ENCODE measurements around the gene TSSK6. TPM values are rescaled to one million over a fixed set of nuclear protein-coding genes. Genes with fewer than 3 reads are reported as not detected.

The TSSK6 gene
- total RNA-seq, 2 experiments from 2014 or later: 5.8 to 6.5 TPM

DNA sequence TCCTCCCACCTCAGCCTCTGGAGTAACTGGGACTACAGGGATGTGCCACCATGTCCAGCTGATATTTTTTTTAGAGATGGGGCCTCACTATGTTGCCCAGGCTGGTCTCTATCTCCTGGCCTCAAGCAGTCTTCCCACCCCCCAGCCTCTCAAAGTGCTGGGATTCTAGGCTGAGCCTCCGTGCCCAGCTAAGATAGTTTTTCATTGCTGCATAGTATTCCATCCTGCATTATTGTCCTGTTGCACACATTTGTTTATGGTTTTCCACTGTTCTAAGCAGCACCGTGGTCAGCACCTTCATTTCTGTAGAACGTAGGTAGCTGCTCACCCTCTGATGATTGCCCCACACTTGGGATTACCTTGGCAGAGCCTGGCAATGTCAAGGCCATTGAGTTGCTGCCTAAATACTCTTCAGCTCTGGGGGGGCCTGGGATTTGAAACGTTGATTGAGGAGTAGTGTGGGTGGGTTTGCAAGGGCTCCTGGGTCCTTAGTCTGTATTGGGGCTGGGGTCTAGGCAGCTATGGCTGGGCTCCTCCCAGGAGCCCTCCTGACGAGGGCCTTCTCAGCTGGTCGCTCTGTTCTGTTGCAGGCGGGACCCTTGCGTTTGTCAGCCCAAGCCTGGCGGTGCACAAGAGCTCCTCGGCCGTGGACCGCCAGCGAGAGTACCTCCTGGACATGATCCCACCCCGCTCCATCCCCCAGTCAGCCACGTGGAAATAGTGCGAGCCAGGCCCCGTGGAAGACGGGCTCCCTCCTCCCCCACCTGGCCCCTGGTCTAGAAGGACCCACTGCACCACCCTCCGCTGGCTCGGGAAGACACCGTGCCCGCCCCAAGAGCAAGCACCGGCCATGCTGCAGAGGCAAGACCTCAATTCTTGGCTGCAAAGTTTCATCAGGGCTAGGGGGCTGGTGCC lies 10.3 kb downstream of the TSSK6 start:
- ATAC-seq (ENCODE audit: low read depth): no peak
- Mint-ChIP-seq H3K9me3 (no peaks in the 10 kb centered on the region), H3K27ac (no peak overlapping the region), H3K4me1 (no peaks in the 10 kb centered on the region), H3K36me3 (peaks cover 27% of the 10 kb centered on the region), H3K27me3 (no peaks in the 10 kb centered on the region), H3K4me3 (no peak overlapping the region)
- POLR2A ChIA-PET: interaction anchor here (0.5 to 0.7 kb wide), 3 partner anchors 43 to 314 kb away, joined by 3 to 4 read pairs (median 3); no protein-coding TSS in a partner anchor
- DNase-seq: no peak

DNA sequence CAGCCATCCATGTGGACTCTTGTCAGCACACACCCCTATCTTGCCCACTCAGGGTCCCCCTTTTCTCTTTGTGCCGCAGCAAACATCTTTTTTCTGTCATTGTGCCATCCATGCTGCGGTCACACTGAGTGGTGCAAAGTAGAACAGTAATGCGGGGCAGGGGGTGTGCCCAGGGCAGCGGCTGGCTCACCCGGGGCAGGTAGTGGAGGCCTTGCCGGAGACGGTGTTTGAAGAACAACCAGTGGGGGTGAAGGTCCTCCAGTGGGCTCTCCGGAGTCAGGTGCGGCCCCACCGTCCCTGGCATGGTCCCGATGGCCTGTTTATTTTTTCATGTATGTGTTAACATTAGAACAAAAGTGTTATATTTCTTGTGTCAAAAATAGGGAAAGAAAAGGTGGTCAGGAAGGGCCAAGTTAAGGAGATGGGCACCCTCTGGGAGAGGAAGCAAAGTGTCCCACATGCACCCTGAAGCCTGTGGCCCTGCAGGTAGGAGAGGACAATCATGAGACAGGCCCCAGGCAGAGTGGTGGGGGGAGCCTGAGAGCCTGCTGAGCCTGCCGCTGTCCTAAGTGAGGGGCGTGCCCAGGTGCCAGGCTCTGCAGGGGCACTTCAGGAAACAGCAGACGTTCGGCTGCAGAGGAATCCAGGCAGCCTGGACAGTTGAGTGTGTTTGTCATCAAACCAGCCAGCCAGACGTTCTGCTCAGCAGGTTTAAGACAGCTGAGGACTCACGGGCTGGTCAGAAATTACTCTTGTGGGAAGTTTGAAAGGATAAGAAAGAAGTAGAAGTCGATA lies 12.3 kb downstream of the TSSK6 start:
- no peak for DNase-seq
- ATAC-seq (ENCODE audit: low read depth): no peak
- POLR2A ChIA-PET: no interaction called here
- H3K4me3 Mint-ChIP-seq: no peak overlapping the region
- no peaks in the 10 kb centered on the region for H3K27me3 Mint-ChIP-seq
- peaks cover 27% of the 10 kb centered on the region for H3K36me3 Mint-ChIP-seq
- peak overlapping the region; percentile 14 for H3K27ac Mint-ChIP-seq
- H3K4me1 Mint-ChIP-seq: no peaks in the 10 kb centered on the region
- no peaks in the 10 kb centered on the region for H3K9me3 Mint-ChIP-seq

DNA sequence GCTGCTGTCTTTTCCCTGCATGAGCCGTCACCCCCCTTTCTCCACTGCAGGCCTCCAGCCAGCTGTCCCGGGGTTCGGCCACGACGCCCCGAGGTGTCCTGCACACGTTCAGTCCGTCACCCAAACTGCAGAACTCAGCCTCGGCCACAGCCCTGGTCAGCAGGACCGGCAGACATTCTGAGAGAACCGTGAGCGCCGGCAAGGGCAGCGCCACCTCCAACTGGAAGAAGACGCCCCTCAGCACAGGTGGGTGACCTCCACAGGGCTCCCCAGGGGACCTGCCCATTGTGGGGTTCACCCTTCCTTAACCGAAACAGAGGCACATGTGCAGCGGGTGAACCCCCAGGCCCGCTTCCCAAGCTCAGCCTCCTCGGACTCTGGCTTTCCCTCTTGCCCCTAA lies 13.1 kb downstream of the TSSK6 start:
- no peaks in the 10 kb centered on the region for H3K27me3 Mint-ChIP-seq
- H3K27ac Mint-ChIP-seq: no peak overlapping the region
- H3K36me3 Mint-ChIP-seq: peaks cover 24% of the 10 kb centered on the region
- POLR2A ChIA-PET: no interaction called here
- ATAC-seq (ENCODE audit: low read depth) (no peak), DNase-seq (no peak)
- no peak overlapping the region for H3K4me3 Mint-ChIP-seq
- no peaks in the 10 kb centered on the region for H3K9me3 Mint-ChIP-seq
- H3K4me1 Mint-ChIP-seq: no peaks in the 10 kb centered on the region

DNA sequence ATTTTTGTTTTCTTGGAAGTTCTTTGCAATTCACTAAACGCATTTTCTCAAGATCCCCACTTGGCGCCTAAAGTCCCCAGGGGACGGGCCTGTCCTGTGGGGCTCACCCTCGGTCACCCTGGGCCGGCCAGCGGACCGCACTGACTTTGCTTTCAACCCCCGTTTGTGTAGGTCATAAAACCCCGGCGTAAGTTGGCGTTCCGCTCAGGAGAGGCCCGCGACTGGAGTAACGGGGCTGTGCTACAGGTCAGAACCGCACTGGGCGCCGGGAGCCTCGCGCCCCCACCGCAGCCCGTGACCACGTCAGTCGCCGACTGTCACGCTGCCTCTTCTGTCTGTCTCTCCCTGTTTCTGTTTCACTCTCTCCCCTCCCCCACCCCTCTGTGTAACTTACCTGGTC lies 13.6 kb downstream of the TSSK6 start:
- Mint-ChIP-seq H3K4me3 (no peak overlapping the region), H3K9me3 (no peaks in the 10 kb centered on the region), H3K27ac (no peak overlapping the region), H3K27me3 (no peaks in the 10 kb centered on the region), H3K4me1 (no peaks in the 10 kb centered on the region), H3K36me3 (peaks cover 22% of the 10 kb centered on the region)
- ATAC-seq (ENCODE audit: low read depth) (no peak), DNase-seq (no peak)
- POLR2A ChIA-PET: no interaction called here

DNA sequence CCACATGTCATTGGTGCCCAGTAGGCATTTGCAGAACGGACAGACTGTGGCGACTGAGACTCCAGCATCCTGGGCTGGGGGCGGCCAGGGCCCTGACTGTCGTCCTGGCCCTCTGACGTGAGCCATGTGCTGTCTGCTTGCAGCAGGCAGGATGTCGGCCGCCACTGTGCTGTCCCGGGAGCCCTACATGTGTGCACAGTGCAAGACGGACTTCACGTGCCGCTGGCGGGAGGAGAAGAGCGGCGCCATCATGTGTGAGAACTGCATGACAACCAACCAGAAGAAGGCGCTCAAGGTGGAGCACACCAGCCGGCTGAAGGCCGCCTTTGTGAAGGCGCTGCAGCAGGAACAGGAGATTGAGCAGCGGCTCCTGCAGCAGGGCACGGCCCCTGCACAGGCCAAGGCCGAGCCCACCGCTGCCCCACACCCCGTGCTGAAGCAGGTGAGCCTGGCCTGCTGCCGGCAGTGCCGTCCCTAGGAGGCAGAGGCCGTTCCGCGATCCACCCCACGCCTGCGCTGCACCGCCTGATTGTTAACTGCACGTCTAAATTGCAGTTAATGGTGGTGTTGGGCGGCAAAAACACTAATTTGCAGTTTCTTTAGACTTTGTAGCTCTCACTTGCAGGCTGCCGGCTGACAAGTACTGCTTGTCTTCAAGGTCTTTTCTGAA lies 14.2 kb downstream of the TSSK6 start:
- Mint-ChIP-seq H3K4me3 (no peak overlapping the region), H3K36me3 (peaks cover 19% of the 10 kb centered on the region), H3K4me1 (no peaks in the 10 kb centered on the region), H3K9me3 (no peaks in the 10 kb centered on the region), H3K27ac (no peak overlapping the region), H3K27me3 (no peaks in the 10 kb centered on the region)
- no peak for DNase-seq
- POLR2A ChIA-PET: no interaction called here
- no peak for ATAC-seq (ENCODE audit: low read depth)

DNA sequence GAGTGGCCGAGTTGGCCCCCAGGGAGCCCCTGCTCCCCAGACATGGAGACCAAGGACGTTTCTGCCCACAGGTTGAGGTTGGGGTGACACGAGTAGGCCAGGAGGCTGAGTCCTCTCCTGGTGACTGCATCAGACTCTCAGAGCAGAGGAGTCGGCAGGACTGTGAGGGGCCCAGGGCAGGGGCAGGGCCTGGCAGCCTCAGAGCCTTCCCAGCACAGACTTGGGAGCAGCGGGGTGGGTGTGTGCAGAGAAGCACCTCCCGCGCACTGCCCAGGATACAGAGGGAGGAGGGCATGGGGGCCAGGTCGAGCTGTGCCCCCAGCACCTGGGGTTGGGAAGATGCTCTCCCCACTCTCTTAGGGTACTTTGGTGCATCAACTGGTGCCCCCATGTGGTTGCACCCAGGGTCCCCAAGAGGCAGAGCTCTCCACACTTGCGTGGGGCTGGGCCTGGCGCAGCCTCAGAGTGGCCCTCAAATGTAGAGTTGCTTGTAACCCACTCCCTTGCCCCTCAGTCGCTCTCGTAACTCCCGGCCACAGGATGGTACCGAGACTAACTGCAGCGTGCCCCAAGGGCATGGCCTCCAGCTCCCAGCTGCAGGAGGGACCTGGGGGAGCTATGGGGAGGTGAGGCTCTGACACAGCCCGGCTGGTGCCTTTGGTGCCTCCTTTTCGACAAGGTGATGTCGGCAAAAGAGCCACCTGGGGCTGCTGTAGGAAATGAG lies 15.9 kb downstream of the TSSK6 start:
- no peak overlapping the region for H3K4me3 Mint-ChIP-seq
- no peak for ATAC-seq (ENCODE audit: low read depth)
- H3K4me1 Mint-ChIP-seq: peaks cover 2% of the 10 kb centered on the region
- DNase-seq: no peak
- H3K27me3 Mint-ChIP-seq: no peaks in the 10 kb centered on the region
- no peak overlapping the region for H3K27ac Mint-ChIP-seq
- POLR2A ChIA-PET: no interaction called here
- no peaks in the 10 kb centered on the region for H3K9me3 Mint-ChIP-seq
- peaks cover 28% of the 10 kb centered on the region for H3K36me3 Mint-ChIP-seq

DNA sequence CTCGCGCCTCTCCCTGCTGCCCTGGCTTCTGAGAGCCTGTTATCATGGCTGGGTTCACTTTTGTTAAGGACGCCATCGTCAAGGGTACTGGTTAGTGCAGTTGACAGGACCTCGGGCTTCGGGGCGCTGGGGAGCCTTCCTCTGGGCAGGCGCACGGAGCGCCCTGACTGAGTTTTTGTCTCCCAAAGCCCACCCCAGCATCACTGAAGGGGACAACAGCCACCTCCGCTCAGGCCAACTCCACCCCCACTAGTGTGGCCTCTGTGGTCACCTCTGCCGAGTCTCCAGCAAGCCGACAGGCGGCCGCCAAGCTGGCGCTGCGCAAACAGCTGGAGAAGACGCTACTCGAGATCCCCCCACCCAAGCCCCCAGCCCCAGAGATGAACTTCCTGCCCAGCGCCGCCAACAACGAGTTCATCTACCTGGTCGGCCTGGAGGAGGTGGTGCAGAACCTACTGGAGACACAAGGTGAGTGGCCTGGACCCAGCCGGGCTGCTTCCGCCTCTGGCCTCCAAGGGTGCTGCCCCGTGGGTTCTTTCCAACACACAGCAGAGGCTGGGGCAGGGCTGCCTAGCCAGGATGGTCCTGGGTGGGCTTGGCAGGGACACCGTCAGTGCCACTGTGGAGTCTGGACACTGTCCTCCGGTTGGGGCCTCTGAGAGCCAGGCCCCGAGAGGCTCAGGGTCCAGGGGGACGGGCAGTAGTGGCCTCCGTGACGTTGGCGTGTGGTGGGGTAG lies 16.9 kb downstream of the TSSK6 start:
- POLR2A ChIA-PET: no interaction called here
- no peaks in the 10 kb centered on the region for H3K27me3 Mint-ChIP-seq
- H3K27ac Mint-ChIP-seq: no peak overlapping the region
- H3K36me3 Mint-ChIP-seq: peaks cover 24% of the 10 kb centered on the region
- no peak for DNase-seq
- H3K4me1 Mint-ChIP-seq: peaks cover 2% of the 10 kb centered on the region
- no peaks in the 10 kb centered on the region for H3K9me3 Mint-ChIP-seq
- ATAC-seq (ENCODE audit: low read depth): no peak
- H3K4me3 Mint-ChIP-seq: no peak overlapping the region

DNA sequence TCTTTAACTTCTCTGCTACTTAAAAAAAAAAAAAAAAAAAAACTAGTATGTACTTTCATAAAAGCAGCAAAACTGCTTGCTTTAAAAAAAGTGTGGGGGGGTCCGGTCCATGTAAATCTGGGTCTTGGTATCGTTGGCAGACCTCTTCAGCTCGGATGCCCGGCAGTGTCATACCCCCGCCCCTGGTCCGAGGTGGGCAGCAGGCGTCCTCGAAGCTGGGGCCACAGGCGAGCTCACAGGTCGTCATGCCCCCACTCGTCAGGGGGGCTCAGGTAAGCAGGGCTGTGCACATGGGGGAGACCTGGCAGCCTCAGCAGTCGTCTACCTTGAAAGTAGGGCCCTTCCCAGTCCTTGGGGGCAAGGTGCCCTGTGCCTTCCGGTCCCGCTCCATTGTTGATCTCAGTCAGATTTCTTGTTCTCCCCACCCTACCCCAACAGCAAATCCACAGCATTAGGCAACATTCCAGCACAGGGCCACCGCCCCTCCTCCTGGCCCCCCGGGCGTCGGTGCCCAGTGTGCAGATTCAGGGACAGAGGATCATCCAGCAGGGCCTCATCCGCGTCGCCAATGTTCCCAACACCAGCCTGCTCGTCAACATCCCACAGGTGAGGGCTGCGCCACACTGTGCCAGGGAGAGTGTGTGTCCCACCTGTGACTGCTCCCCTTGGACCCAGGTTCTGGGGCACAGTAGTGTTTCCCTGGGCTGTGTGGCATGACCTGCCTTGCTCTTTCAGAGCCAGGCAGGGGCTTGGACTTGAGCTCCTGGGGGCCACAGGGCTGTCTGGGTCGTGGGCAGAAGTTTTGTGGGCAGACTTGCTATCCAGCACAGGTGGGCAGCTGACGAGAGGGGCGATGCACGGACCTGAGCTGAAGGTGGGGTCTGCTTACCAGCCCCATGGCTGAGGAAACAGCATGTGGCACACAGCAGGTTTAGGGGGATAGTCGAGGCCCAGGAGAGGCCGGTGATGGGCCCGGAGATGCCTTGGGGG lies 19.4 kb downstream of the TSSK6 start:
- Mint-ChIP-seq H3K36me3 (peaks cover 11% of the 10 kb centered on the region), H3K4me1 (peaks cover 2% of the 10 kb centered on the region), H3K4me3 (no peak overlapping the region), H3K9me3 (no peaks in the 10 kb centered on the region), H3K27ac (no peak overlapping the region), H3K27me3 (no peaks in the 10 kb centered on the region)
- DNase-seq (no peak), ATAC-seq (ENCODE audit: low read depth) (no peak)
- POLR2A ChIA-PET: interaction anchor here (0.5 to 0.6 kb wide), 2 partner anchors 13 to 157 kb away, joined by 3 to 5 read pairs; no protein-coding TSS in a partner anchor

DNA sequence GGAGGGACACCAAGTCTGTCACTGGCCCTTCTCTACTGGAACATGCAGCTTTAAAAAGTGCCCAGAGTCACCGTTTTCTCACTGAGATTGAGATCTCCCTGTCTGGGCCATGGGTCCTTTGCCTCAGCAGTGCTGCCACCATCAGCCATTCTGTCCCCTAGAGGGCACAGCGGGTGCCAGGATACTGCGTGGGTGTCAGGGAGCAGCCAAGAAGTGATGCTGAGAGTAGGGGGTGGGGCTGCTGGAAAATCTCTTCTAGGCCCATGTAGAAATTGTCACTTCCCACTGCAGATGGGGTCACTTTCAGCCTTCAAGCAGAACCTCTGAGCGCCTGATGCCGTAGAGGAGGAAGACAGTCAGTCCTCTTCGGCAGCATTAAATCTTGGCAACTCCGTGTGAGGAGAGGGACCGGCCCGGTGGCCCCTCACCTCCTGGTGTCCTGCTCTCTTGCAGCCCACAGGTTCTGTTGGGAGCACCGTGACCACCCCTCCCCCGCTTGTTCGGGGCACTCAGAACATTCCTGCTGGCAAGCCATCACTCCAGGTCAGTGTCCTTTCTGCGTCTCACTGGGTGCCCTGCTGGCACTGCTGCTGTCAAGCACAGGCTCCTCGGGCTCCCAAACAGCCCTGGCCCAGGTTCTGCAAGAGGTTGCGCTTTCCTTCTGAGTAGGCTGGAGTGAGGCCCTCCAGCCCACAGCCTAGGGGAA lies 21.4 kb downstream of the TSSK6 start:
- no peaks in the 10 kb centered on the region for H3K9me3 Mint-ChIP-seq
- peaks cover 20% of the 10 kb centered on the region for H3K4me1 Mint-ChIP-seq

DNA sequence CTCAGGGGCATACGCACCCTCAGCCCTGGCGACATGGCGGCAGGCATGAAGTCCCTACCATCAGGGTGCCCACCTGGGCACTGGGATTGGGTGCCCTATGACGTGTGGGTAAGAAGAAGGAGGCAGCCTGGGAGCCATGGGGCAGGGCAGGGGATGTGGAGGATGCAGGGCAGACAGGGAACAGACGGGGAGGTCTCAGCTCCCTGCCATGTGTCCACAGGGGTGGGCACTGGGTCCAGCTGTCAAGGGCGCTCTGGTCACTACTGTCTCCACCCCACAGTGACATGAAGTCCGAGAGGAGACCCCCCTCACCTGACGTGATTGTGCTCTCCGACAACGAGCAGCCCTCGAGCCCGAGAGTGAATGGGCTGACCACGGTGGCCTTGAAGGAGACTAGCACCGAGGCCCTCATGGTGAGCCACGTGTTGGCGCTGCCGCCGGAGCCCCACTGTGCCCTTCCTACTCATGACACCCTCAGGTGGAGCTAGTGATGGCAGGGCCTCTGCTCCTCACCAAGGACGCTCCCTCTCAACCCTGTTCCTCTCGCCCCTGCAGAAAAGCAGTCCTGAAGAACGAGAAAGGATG lies 23.2 kb downstream of the TSSK6 start:
- ATAC-seq (ENCODE audit: low read depth): no peak
- H3K9me3 Mint-ChIP-seq: no peaks in the 10 kb centered on the region
- peaks cover 32% of the 10 kb centered on the region for H3K4me1 Mint-ChIP-seq
- POLR2A ChIA-PET: interaction anchor here (0.6 to 0.9 kb wide), 2 partner anchors 15 to 109 kb away, joined by 3 read pairs; no protein-coding TSS in a partner anchor
- DNase-seq: no peak
- H3K36me3 Mint-ChIP-seq: peaks cover 10% of the 10 kb centered on the region
- no peaks in the 10 kb centered on the region for H3K27me3 Mint-ChIP-seq
- no peak overlapping the region for H3K4me3 Mint-ChIP-seq
- no peak overlapping the region for H3K27ac Mint-ChIP-seq

More for the DNA sequence above, 21.4 kb downstream of the TSSK6 start:
- DNase-seq (no peak), ATAC-seq (ENCODE audit: low read depth) (no peak)
- no peaks in the 10 kb centered on the region for H3K27me3 Mint-ChIP-seq
- H3K27ac Mint-ChIP-seq: peak overlapping the region; percentile 45
- peaks cover 10% of the 10 kb centered on the region for H3K36me3 Mint-ChIP-seq
- POLR2A ChIA-PET: no interaction called here
- H3K4me3 Mint-ChIP-seq: no peak overlapping the region
